ENCODE data around the gene POP7. TPM values are rescaled to one million over a fixed set of nuclear protein-coding genes. Genes with fewer than 3 reads are reported as not detected.
"Not testable (repeated sequence)": the region's sequence is repeated elsewhere in the genome, so short reads cannot be mapped to it uniquely, and the experiment has no call there.

The POP7 gene
- polyA plus RNA-seq, 1 donor, result 21.0 TPM

- DNase-seq (ENCODE audit: low read depth), result no peak
Measured at GRCh38 chr7:100691676-100692577, 14.0 kb upstream of the POP7 start.

- no peak for DNase-seq (ENCODE audit: low read depth)
Measured at GRCh38 chr7:100692578-100692961, 13.4 kb upstream of the POP7 start.

GRCh38 chr7:100693312-100694097 lies 12.4 kb upstream of the POP7 start:
- no peak for DNase-seq (ENCODE audit: low read depth)

- no peak for DNase-seq (ENCODE audit: low read depth)
Measured at GRCh38 chr7:100694098-100694745, 11.7 kb upstream of the POP7 start, which contains the start of gene GIGYF1. Gene GIGYF1, minus strand, starts transcription at chr7:100694250. Its CDS starts 6,012 bp downstream, at chr7:100688238.

GRCh38 chr7:100696123-100696521 lies 9.8 kb upstream of the POP7 start:
- no peak for DNase-seq (ENCODE audit: low read depth)

GRCh38 chr7:100699018-100699417 lies 6.9 kb upstream of the POP7 start:
- no peak for DNase-seq (ENCODE audit: low read depth)

- not testable (repeated sequence) for DNase-seq (ENCODE audit: low read depth)
Measured at GRCh38 chr7:100701089-100701488, 4.8 kb upstream of the POP7 start.

- DNase-seq (ENCODE audit: low read depth), result no peak
Measured at GRCh38 chr7:100705320-100705752, 585 bp upstream of the POP7 start.

GRCh38 chr7:100706672-100707311 lies 871 bp downstream of the POP7 start:
- no peak for DNase-seq (ENCODE audit: low read depth)

- no peak for DNase-seq (ENCODE audit: low read depth)
Measured at GRCh38 chr7:100708395-100708794, 2.5 kb downstream of the POP7 start.

- DNase-seq (ENCODE audit: low read depth), result no peak
Measured at GRCh38 chr7:100710452-100710851, 4.5 kb downstream of the POP7 start.

- no peak for DNase-seq (ENCODE audit: low read depth)
Measured at GRCh38 chr7:100711369-100711768, 5.4 kb downstream of the POP7 start.

- no peak for DNase-seq (ENCODE audit: low read depth)
Measured at GRCh38 chr7:100714725-100715124, 8.8 kb downstream of the POP7 start.

GRCh38 chr7:100717073-100717472 lies 11.2 kb downstream of the POP7 start:
- DNase-seq (ENCODE audit: low read depth), result not testable (repeated sequence)

- no peak for DNase-seq (ENCODE audit: low read depth)
Measured at GRCh38 chr7:100719523-100720278, 13.8 kb downstream of the POP7 start.

- DNase-seq (ENCODE audit: low read depth), result no peak
Measured at GRCh38 chr7:100720279-100720670, 14.4 kb downstream of the POP7 start, which contains the start of gene EPO. Gene EPO, plus strand, starts transcription at chr7:100720468. Its CDS starts 513 bp downstream, at chr7:100720981.

GRCh38 chr7:100720671-100721504 lies 15.0 kb downstream of the POP7 start:
- DNase-seq (ENCODE audit: low read depth), result no peak

GRCh38 chr7:100721505-100721812 lies 15.5 kb downstream of the POP7 start:
- no peak for DNase-seq (ENCODE audit: low read depth)

GRCh38 chr7:100722480-100723212 lies 16.7 kb downstream of the POP7 start:
- no peak for DNase-seq (ENCODE audit: low read depth)
